IPS DF 4.7 (cell line): ENCODE results near the gene CYP2J2.
"Not testable (repeated sequence)": the region's sequence is repeated elsewhere in the genome, so short reads cannot be mapped to it uniquely, and the experiment has no call there.

Experiments used
- DNase-seq: peaks from one replicate; pipeline ENCODE4 v3.0.0-alpha.2; 2013; ENCODE audit warnings: low spot score; ENCODE audit errors: extremely low read depth

Gene CYP2J2

GRCh38 chr1:59919746-59920145, 6.8 kb downstream of the CYP2J2 start:
- no peak for DNase-seq

GRCh38 chr1:59917785-59918180, 8.8 kb downstream of the CYP2J2 start:
- DNase-seq, result no peak

- DNase-seq, result no peak
Observed at GRCh38 chr1:59917026-59917784, 9.4 kb downstream of the CYP2J2 start.

DNA sequence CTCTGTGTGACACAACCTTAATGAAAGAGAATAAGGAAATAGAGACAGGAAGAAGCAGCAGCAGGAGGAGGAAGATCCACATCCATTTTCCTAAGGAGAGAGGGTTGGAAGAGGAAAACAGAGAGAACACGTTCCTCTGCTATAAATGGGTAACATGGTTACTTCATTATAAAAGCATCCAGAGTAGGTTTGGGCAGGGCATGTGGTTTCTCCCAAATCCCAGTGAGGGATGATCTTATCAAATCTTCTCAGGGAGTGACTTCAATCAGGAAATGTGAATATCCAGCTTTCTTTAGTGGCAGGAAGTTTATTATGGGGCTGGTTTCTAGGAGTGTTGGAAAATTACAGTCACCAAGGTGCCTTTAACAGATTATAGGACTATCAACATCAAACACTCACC, 11.1 kb downstream of the CYP2J2 start:
- no peak for DNase-seq

- DNase-seq, result not testable (repeated sequence)
Observed at GRCh38 chr1:59914791-59915286, 11.7 kb downstream of the CYP2J2 start.

DNA sequence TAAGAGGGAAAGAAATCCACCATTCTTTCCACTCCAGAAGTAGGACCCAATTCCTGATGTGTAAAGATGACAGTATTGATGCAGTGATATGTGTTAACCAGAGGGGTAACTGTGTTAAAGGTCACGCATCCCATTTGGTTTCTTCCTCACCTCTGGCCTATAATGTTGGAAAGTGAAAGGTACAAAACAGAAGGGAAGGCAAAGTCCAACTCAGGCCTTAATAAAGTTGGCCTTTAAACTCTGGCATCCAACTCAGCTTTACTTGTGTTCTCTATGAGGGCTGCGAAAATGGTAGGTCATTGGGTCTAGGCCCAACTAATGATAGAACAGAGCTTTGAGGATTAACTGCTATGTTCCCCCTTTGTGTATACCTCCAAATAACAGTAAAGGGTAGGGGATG, 17.9 kb downstream of the CYP2J2 start:
- DNase-seq, result no peak

DNA sequence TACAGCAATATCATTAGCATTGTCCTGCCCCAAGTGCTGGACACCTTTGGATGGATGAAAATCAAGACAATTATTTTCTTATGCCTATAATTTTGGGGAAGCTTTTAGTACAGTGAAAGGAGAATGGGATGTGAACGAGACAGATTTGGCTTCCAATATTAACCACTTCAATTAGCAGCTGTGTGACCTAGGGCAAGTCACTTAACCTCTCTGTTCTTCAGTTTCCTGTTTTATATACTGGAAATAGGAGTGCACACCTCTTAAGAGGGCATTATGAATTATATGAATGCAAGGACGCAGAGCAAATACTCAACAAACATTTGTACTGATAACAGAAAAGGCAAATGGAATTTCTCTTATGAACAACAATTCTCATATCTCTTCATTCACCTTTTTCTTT, 18.5 kb downstream of the CYP2J2 start:
- no peak for DNase-seq

DNA sequence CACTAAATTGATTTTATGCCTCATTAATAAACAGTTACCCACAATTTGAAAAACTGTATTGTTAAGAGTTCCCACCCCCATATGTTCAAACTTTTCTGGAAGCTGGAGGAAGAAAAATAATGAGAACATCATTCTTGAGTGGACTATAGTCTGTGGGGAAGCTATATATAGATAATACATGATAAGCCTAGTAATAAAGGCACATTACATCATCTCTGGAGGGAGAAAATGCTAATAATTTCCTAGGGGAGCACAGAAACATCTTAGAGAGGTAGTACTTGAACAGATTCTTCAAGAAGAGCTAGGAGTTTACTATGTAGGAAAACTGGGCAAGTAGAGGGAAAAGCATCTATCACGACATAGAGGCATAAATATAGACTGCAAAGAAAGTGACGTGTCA, 19.6 kb downstream of the CYP2J2 start:
- no peak for DNase-seq

GRCh38 chr1:59903141-59903754, 23.3 kb downstream of the CYP2J2 start:
- no peak for DNase-seq

GRCh38 chr1:59901770-59902388, 24.7 kb downstream of the CYP2J2 start:
- no peak for DNase-seq

DNA sequence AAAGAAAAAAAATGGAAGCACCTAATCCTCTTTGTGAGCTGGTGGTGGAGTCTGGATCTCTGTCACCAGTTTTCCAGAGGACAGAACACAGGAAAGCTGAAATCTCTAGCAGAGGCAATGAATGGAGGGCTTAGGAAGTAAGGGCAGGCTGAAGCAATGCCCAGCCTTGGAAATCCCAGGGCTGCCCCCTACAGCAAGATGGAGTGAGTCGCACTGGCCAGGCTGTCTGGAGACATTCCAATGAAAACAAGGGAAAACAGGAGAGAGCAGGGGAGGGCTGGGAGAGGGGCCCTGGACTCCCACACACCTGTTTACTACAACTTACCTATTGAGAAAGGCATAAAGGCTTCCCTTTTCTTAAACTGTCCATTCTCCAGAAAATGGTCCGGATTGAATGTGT, 25.9 kb downstream of the CYP2J2 start:
- DNase-seq, result no peak

DNA sequence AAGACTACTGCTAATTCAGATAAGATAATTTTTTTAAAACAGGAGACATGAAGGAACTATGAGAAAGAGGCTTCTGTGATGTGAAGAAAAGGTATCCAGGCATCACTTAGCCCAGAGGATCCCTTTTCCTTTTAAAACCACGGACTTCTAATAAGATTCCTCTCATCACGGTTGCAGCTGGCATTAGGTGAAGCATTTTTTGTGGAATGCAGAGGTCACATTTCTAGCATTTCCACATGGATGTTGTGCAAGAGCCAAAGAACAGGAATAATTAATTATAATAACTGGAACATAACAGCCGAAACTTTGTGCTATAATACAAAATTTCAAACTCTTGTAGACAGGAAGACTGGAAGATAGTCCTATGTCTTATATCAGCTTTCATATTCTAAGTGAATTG, 27.6 kb downstream of the CYP2J2 start:
- no peak for DNase-seq

DNA sequence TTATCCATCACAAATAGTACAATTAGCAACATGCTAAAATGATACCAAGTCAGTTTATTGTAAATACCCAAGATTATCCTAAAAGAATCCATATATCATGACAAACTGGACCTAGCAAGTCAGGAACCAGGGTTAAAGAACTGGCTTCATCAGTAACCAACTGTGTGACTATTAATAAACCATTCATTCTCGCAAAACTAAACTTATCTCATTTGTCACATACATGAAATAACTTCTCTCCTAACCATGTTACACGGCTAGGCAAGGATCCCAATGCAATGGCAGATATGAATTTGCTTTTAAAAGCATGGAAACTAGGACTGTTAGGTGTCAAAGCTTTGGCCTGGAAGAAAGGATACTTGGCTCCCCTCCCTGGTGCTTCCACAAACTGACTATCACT, 29.4 kb downstream of the CYP2J2 start:
- no peak for DNase-seq

GRCh38 chr1:59892841-59893811, 33.4 kb downstream of the CYP2J2 start:
- DNase-seq, result no peak

- DNase-seq, result no peak
Observed at GRCh38 chr1:59885160-59885832, 41.3 kb downstream of the CYP2J2 start.

- no peak for DNase-seq
Observed at GRCh38 chr1:59880735-59881134, 45.8 kb downstream of the CYP2J2 start.

DNA sequence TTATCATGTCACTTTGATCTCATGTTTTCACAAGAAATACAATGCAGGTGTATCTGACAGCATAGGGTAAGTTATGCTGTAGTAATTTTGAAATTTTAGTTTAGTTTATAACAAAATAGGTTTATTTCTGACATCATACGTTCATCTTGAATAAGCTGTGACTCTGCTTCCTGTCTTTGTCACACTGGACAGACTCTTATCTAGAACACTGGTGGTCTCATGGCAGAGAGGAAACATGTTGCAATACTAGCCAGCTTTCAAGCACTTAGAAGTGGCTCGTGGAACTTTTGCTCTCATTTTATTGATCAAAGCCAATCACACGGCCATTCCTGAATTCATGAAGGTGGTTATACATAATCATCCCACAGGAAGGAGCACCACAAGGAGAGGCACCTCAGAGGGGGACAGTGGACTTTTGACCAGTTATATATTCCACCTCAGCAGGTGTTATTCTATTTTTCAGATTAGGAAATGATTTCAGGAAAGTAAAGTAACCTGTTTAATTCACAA, 46.5 kb downstream of the CYP2J2 start:
- DNase-seq, result no peak

- peak; percentile 41 for DNase-seq
Observed at GRCh38 chr1:59879574-59879973, 47.0 kb downstream of the CYP2J2 start.

DNA sequence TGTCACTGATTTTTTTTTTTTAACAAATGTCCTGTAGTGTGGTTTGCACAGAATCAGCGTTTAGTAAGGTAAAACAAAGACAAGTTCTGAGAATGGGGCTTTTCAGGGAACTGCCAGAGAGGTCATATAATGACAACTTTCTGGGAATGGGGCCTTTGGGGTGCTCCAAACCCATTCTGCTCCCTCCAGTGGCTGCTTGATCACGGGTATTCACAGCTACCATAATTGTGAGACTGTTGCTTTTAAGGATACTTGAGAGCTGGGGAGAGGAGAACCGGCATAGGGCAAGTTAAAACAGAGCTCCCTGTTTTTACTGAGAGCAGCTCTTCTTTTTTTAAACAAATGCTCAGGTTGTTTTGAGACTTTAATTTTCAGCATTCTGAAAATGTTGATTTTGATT, 48.2 kb downstream of the CYP2J2 start:
- no peak for DNase-seq

DNA sequence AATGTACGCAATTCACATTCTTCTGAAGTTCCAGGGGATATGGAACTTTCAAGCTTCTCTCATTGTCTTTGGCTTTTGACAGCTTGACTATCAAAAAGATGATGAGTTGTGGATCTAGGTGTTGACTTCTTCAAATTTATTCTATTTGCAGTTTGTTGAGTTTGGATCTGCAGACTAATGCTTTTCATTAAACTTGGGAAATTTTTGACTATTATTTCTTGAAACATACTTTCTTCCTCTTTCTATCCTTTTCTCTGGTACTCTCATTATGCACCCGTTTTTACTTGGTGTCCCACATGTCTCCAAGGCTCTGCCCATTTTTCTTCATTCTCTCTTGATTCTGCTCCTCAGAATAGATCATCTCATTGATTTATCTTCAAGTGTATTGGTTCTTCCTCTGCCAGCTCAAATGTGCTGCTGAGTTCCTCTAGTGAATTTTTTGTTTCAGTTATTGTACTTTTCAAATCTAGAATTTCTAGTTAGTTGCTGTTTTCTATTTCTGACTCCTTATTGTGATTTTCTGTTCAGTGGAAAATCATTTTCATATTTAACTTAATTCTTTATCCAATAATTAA, 49.4 kb downstream of the CYP2J2 start:
- no peak for DNase-seq
